Measurements from ENCODE around the gene JAG2. TPM values are rescaled to one million over a fixed set of nuclear protein-coding genes. Genes with fewer than 3 reads are reported as not detected.

JAG2 gene
- total and polyA plus RNA-seq, 12 donors: 0.83 to 16.2 (median 4.0) TPM

DNA sequence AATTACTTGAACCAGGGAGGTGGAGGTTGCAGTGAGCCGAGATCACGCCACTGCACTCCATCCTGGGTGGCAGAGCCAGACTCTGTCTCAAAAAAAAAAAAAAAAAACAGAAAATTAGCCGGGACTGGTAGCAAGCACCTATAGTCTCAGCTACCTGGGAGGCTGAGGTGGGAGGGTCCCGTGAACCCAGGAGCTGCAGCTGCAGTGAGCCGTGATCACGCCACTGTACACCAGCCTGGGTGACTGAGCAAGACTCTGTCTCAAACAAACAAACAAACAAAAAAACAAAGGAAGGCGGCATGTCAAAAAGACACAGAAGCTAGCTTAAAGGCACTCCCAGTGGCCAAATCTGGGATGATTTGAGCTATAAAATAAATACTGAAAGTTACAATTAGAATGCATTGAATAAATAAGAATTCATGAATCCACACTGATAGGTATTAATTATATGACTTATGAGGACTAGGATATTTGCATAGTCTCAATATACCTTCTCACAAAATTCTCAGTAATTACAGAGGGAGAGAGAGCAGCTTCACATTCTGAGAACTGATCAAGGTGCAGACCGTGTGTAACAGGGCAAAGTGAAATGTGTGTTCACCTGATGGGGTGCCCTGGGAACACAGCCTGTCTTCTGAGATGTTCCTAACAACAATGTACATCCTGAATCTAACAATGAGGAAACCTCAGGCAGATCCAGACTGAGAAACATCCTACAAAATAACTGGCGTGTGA is 60.6 kb downstream of the JAG2 start:
- peaks cover 14% of the 10 kb centered on the region for H3K27me3 ChIP-seq
- no peak overlapping the region for H3K4me3 ChIP-seq
- no peaks in the 10 kb centered on the region for H3K9me3 ChIP-seq (replicated peaks in 1 of 3)
- intact Hi-C loops (cut with DNase I): no loop called here
- H3K4me1 ChIP-seq (replicated peaks in 1 of 2): no peaks in the 10 kb centered on the region
- DNase-seq: peak in 2 of 7 donors; percentile 8 to 33
- no peaks in the 10 kb centered on the region for H3K36me3 ChIP-seq (replicated peaks in 1 of 2)
- no peak for TF ChIP-seq POLR2A (IDR thresholded peaks at IDR 0.05)
- H3K27ac ChIP-seq: no peak overlapping the region
- WGBS, 4 donors: 60 to 67% (median 64%) methylated on average over 9 of the region's 9 CpGs

DNA sequence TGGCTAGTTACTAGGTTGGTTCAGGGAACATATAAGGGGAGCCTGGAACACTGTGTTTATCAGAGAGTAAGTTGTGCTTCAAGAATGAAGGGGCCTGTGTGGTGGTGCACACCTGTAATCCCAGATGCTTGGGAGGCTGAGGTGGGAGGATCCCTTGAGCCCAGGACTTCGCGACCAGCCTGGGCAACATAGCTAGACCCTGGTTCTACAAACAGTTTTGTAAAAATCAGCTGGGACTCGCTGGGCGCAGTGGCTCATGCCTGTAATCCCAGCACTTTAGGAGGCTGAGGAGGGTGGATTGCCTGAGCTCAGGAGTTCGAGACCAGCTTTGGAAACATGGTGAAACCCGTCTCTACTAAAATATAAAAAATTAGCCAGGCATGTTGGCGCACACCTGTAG is 61.2 kb downstream of the JAG2 start:
- WGBS, 4 donors: 81 to 100% (median 89%) methylated on average over 1 to 7 of the region's 7 CpGs
- H3K27ac ChIP-seq: no peak overlapping the region
- DNase-seq: no peak
- no peaks in the 10 kb centered on the region for H3K4me1 ChIP-seq (replicated peaks in 1 of 2)
- H3K27me3 ChIP-seq: peaks cover 17% of the 10 kb centered on the region
- intact Hi-C loops (cut with DNase I): no loop called here
- H3K9me3 ChIP-seq (replicated peaks in 1 of 3): no peaks in the 10 kb centered on the region
- TF ChIP-seq POLR2A (IDR thresholded peaks at IDR 0.05): no peak
- H3K4me3 ChIP-seq: no peak overlapping the region
- no peaks in the 10 kb centered on the region for H3K36me3 ChIP-seq (replicated peaks in 1 of 2)

DNA sequence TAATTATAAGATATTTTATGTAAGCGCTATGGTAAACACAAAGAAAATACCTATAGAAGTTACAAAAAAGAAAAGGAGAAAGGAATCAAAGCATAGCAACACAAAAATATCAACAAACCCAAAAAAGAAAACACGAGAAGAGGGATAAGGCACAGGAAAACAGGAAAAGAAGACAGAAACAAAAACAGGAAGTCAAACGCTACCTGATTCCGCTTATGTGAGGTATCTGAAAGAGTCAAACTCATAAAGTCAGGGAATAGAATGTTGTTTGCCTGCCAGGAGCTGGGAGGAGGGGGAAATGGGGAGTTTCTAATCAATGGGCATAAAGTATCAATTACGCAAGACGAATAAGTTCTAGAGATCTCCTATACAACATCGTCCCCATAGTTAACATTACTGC is 63.4 kb downstream of the JAG2 start:
- H3K36me3 ChIP-seq (replicated peaks in 1 of 2): no peaks in the 10 kb centered on the region
- H3K27ac ChIP-seq: no peak overlapping the region
- no peak overlapping the region for H3K4me3 ChIP-seq
- TF ChIP-seq, protein P1, sequence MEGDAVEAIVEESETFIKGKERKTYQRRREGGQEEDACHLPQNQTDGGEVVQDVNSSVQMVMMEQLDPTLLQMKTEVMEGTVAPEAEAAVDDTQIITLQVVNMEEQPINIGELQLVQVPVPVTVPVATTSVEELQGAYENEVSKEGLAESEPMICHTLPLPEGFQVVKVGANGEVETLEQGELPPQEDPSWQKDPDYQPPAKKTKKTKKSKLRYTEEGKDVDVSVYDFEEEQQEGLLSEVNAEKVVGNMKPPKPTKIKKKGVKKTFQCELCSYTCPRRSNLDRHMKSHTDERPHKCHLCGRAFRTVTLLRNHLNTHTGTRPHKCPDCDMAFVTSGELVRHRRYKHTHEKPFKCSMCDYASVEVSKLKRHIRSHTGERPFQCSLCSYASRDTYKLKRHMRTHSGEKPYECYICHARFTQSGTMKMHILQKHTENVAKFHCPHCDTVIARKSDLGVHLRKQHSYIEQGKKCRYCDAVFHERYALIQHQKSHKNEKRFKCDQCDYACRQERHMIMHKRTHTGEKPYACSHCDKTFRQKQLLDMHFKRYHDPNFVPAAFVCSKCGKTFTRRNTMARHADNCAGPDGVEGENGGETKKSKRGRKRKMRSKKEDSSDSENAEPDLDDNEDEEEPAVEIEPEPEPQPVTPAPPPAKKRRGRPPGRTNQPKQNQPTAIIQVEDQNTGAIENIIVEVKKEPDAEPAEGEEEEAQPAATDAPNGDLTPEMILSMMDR (IDR thresholded peaks at IDR 0.05): no peak
- TF ChIP-seq POLR2A (IDR thresholded peaks at IDR 0.05): no peak
- intact Hi-C loops (cut with DNase I): no loop called here
- no peaks in the 10 kb centered on the region for H3K4me1 ChIP-seq (replicated peaks in 1 of 2)
- no peak for DNase-seq
- H3K9me3 ChIP-seq (replicated peaks in 1 of 3): no peaks in the 10 kb centered on the region
- WGBS, 4 donors: 65 to 71% (median 68%) methylated on average over 7 of the region's 7 CpGs
- peaks cover 23% of the 10 kb centered on the region for H3K27me3 ChIP-seq

DNA sequence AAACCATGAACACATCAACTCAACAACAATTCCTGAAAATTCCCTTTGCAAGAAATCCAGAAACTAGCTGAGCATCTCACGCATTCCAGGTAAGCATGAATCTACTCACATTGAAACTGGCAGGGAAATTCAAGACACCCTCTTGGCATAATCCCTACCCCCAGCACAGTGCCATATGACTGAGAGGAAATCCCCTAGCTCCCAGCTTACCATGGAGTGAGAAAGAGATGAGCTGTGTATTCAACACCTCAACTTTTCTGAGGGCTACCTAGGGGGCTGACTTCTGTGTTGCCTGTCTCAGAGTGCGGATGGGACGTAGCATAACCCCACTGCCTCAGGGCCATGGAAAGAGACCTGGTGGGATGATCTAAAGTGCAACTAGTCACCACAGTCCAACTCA is 65.7 kb downstream of the JAG2 start:
- H3K27me3 ChIP-seq: peaks cover 23% of the 10 kb centered on the region
- DNase-seq: no peak
- intact Hi-C loops (cut with DNase I): no loop called here
- H3K4me3 ChIP-seq: no peak overlapping the region
- no peak overlapping the region for H3K27ac ChIP-seq
- H3K9me3 ChIP-seq (replicated peaks in 1 of 3): no peaks in the 10 kb centered on the region
- no peak for TF ChIP-seq POLR2A (IDR thresholded peaks at IDR 0.05)
- TF ChIP-seq, protein P1 (IDR thresholded peaks at IDR 0.05): no peak
- no peaks in the 10 kb centered on the region for H3K4me1 ChIP-seq (replicated peaks in 1 of 2)
- WGBS, 4 donors: 87 to 96% (median 90%) methylated on average over 3 of the region's 3 CpGs
- no peaks in the 10 kb centered on the region for H3K36me3 ChIP-seq (replicated peaks in 1 of 2)

DNA sequence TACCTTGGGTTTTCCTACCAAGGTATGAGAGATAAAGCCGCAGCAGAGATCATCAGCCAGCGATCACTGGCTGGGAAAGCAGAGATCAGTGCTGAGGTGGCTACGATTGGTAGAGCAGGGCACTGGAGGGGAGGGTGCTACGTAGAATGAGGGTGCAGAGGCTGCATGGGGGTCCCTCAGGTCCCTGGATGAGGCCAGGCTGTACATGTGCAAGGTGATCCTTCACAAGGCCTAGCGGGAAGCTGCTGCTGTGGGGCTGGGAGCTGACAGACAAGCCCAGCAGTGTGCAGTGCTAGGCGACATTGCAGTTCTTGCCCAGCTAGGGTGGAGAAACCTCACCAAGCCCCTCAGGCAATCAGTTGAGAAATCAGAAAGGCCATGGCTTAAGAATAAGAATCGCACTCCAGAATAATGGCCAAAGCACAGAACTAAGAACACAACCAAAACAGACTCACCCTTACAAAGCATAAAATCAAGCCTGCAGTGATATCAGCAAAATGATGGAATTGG is 66.2 kb downstream of the JAG2 start:
- WGBS, 4 donors: 85 to 93% (median 86%) methylated on average over 6 to 7 of the region's 7 CpGs

More for the DNA sequence above, 66.2 kb downstream of the JAG2 start:
- H3K9me3 ChIP-seq (replicated peaks in 1 of 3): no peaks in the 10 kb centered on the region
- TF ChIP-seq, protein P1 (IDR thresholded peaks at IDR 0.05): no peak
- TF ChIP-seq POLR2A (IDR thresholded peaks at IDR 0.05): no peak
- no peak overlapping the region for H3K27ac ChIP-seq
- H3K4me1 ChIP-seq (replicated peaks in 1 of 2): no peaks in the 10 kb centered on the region
- H3K4me3 ChIP-seq: no peak overlapping the region
- H3K27me3 ChIP-seq: peaks cover 23% of the 10 kb centered on the region
- no peaks in the 10 kb centered on the region for H3K36me3 ChIP-seq (replicated peaks in 1 of 2)
- no peak for DNase-seq
- intact Hi-C loops (cut with DNase I): no loop called here
